ENCODE measurements around the gene CASP12.
A peak's percentile ranks its signal among the peaks of the same experiment; 100 is the strongest.

The CASP12 gene

DNA sequence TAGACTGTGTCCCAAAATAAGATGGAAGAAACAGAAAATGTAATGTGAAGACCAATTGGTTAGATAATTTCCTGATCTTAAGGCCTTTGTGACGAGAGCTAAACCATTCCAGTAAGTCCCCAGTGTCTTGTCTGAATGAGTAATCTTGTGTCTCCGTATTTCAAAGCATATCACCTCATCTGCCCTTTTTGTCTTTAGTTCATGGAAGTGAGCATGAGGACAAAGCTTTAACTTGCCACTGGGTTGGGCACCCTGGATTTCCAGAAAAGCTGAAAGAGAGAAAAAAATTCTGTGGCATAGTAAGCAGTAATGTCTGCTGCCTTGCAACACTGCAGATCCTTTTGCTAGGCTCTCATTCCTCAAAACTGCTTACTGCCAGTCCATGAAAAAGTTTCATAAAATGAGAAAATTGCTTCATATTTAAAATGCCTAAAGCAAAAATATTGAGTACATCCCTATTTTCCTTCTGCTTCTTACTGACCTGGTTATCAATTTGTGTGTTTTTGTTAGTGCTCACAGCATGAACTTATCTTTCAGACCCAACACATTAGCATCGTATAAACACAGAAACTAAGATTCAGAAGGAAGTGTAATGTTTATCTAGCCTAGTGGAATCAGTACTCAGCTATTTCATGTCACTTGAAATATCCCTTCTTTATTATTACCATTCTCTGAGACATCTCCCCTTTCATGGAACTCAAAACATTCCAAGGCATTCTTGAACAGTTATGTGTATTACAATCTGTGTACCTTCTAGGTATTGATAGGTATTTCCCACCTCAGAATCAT lies 5.3 kb downstream of the CASP12 start:
- peak; percentile 24 for DNase-seq (ENCODE audit: low read depth, low spot score)

DNA sequence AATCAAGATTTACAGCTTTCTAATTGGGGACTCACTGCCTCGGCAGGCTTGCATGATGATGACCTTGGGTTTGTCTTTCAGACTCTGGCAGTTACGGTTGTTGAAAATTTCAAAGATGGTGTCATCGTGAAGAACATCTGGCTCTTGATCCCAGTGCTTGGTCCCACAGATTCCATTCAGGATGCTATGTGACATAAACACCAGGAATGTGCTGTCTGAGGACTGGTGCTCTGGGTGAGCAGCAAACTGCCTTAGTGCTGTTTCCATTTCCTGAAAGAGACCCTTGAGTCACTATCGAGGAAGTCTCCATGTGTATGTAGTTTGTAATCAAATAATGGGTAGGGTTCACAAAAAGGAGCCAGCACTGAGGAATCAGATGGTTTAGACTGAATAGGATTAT lies 7.1 kb downstream of the CASP12 start:
- no peak for DNase-seq (ENCODE audit: low read depth, low spot score)

DNA sequence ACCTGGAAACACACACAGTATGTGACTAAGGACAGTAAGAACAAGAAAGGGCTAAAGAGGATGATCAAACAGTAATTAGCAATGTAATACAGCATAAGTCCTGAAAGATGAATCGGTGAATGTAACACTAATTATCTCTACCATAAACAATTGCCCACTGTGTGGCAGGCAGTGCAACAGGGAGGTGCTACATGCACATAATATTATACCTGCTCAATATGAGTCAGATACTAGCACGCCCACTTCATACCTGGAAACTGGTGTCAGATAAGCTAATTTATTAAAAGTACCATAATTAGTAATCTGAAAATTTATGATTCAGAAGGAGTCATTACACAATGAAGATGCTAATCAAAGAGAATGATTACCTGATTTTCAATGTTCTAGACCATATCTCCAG lies 14.9 kb downstream of the CASP12 start:
- no peak for DNase-seq (ENCODE audit: low read depth, low spot score)

DNA sequence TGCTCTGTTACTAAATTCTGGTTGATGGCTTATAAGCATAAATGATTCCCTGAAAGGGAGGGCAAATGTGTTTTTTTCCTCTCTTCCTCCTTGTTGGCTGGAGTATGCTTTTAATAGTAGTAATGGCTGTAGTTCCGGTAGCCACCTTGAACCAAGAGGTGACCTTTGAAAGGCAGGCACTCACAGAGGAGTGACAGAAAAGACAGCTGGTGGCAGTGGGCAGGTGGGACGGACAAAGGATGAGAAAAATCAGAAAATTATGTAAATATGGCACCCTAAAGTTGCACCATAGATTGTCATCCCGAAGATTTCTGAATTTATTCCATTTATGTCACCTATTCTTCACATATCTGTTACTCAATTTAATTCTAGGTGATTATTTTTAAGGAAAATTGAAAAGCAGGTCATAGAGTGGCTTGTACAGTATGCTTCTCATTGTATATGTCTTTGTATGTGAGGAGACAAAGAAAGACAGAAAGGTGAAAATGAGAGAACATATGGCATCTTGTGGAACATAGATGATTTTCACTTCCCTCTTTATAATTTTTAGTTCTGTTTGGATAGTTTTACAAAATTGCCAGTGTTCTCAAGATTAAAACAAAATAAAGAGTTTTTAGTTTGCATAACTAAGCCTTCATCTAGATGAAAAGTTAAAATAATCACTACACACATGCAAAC lies 17.0 kb downstream of the CASP12 start:
- no peak for DNase-seq (ENCODE audit: low read depth, low spot score)

DNA sequence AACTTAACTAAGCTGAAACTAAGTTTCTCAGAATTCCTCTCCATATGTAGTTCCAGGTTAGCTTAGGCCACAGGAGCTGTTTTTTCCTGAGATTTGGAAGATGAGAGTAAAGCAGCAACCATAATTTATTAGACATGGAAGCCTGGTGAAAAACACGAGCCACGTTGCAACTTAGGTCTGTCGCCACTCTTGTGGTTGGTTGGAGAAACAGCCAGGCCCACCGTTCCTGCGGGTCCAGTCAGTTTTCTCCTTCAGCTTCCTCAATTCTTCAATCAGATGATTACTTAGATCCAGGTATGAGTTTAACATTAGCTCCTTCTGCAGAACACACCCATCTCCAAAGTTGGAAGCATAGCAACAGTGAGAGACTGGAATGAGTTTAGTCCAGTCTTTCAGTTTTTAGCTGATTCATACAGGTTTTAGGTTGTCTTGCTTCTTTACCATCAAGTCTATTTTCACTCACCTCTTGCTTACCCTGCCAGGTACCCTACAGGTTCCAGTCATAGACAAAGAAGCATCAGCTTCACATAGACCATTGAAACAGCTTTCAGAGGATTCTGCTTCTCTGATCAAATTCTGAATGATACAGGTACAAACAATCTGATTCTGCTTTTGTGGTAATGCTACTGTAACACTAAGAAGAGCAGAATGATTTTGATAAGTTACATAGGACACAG lies 18.6 kb downstream of the CASP12 start:
- no peak for DNase-seq (ENCODE audit: low read depth, low spot score)

DNA sequence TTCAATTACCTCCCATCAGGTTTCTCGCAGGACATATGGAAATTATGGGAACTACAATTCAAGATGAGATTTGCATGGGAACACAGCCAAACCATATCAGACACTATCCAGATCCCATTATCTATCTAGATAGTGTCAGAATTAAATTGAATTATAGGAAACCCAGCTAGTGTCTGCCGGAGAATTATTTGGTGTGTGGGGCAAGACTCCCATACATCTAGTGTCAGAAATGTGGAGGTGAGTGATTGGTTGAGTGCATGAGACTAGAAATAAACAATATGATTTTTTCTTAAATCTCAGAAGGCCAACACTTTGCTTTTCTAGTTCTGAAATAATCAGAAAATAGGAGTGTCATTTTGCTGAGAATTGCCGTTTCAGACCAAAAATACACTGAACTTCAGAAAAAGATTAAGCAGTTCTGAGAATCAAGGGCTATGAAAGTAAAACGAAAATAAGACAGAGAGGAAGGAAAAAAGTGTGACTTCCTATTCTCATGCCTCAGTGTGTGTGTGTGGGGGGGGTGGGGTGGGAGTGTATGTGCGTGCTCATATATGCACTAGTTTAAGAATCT lies 21.3 kb downstream of the CASP12 start:
- DNase-seq (ENCODE audit: low read depth, low spot score): no peak

DNA sequence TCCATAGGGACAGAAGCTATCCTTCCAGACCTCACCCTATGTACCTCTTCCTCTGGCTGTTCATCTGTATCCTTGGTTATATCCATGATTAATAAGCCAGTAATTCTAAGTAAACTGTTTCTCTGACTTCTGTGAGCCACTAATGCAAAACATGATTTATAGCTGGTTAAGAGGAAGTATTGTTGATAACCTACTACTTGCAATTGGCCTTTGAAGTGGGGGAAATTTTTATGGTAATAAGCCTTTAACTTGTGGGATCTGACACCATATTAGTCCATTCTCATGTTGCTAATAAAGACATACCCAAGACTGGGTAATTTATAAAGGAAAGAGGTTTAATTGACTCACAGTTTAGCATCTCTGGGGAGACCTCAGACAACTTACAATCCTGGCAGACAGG lies 21.9 kb downstream of the CASP12 start:
- DNase-seq (ENCODE audit: low read depth, low spot score): no peak

DNA sequence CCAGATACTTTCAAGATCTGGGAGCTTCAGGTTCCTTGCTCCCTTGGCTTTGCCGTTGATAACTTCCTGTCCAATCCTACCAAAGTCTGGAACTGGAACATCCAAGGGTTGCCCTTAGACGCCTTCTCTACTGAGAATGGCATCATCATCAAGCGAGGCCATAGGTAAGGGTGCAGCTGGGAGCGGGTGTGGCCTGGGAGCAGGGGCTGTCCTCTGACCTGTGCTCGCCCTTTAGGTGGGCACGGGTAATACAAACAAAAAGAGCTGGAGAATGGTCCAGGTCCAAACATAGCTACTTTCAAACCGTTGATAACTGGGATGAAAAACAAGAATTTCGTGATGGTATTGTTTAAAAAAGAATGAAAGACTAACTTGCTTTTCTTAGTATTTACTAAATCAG lies 25.0 kb downstream of the CASP12 start:
- DNase-seq (ENCODE audit: low read depth, low spot score): no peak

DNA sequence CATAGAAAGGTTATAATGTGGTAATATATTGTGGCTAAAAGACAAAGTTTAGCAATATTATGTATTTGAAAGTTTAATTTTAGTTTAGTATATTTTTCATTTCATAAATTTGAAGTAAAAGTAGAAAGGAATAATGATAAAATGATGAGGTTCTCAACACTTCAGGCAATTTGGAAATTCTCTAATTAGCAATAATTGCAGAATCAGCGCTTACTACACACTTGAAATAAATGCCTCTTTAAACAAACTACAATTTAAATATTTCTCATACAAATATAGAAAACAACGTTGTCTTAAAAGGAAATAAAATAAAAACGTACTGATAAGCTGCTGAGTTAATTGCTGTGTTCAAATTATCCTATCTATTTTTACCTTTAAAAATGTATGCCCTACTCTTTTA lies 25.9 kb downstream of the CASP12 start:
- DNase-seq (ENCODE audit: low read depth, low spot score): no peak

DNA sequence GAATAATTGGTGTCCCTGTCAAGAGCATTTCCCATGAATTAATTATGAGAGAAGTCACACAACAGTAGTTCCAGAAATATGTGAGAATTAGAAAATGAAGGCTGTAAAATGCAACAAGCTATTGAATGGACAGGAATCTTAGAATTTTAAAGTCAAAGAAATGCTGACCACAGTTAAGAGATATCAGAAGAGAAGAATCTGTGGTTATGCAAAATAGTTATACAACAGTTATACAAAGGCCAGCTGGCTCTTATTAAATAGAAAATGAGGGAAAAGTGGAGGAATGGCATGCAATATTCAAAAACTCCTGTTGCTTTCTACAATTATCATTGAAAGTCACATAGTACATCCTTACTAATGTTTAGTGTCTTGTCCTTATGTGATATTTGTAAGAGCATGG lies 27.4 kb downstream of the CASP12 start:
- DNase-seq (ENCODE audit: low read depth, low spot score): peak; percentile 78

DNA sequence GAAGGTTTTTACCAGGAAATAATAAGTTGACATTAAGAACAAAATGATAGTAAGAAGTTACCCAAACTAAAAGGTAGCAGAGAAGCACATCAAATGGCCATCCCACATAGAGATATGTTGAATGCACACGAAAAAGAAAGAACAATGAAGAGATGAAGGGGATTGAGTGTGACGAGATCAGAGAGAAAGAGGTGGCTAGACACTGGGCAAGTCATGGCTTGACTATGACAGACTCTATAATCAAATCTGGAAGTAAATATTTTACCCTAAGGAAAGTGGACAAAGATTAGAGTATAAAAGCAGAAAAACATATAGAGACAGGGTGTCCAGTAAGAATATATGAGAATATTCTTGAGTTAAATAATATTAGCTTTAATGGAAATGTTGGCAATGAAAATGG lies 31.4 kb downstream of the CASP12 start:
- DNase-seq (ENCODE audit: low read depth, low spot score): no peak

DNA sequence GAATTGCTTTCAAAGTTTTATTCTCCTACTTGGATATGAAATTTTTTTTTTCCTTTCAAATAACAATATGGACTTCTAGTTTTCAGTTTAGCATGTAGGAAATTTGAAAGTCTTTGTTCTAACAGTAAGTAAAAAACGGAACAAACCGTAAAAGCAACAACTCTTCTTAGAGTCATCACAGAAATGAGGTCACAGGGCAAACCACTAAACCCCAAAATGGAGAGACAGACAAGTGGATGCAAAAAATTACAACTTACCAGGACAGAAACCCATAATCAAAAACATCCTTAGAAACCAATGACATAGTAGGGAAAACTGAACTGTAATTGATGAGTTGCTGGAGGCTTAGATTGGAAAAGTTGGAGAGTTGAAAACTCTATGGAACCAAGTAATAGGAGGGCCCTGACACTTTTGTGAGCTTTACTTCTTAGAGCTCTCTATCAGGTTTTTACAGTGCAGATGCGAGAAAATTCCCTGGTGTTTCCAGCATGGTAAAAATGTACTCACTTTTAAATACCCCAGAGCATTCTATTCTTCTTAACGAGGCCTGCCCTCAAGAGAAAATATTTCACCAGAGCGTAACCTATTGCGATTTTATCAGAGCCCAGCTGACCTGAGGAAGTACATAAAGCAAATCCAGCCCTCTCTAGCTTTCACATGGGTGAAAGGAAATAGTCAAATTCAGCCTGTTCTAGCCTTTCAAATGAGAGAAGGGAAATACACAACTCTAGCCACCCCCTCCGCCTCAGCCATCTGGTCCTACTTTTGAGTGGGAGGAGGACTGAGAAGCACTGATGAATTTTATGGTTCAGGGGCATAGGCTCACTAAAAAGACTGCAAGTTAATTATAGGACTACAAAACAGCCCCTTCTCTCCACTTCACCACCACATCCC lies 39.1 kb downstream of the CASP12 start:
- DNase-seq (ENCODE audit: low read depth, low spot score): no peak

DNA sequence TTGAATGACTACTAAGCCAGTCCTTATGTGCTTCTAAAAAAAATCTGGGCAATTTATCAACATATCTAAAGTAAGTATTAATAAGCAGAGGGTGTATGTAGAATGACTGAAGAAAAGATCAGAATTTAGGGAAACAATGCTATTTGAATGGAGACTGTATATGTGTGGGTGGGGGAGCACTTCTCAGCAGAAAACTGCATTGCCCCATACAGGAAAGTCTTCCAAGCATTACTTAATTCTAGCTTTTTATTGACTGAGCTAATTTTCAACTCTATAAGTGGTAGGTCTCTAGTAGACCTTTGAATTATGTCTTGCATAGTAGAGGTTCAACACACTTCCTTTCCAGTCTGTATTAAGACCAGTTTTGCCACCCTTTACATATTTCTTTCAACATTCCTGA lies 41.7 kb downstream of the CASP12 start:
- DNase-seq (ENCODE audit: low read depth, low spot score): no peak

DNA sequence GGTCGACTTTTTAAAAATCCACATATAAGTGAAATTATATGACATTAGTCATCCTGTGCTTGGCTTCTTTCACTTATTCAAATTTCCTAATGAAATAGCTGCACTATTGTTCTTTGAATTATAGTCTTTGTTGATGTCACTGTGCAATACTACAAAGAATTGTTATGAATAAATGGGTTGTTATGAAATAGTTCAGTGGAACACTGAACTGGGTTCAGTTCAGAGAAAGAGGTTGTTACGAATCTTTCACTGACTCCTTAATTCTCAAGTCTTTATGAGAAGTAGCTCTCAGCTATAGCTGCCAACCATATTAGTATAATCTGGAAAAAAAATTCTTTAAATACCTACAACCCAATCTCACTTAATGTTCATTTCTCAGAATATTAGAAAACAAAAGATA lies 42.3 kb downstream of the CASP12 start:
- no peak for DNase-seq (ENCODE audit: low read depth, low spot score)

DNA sequence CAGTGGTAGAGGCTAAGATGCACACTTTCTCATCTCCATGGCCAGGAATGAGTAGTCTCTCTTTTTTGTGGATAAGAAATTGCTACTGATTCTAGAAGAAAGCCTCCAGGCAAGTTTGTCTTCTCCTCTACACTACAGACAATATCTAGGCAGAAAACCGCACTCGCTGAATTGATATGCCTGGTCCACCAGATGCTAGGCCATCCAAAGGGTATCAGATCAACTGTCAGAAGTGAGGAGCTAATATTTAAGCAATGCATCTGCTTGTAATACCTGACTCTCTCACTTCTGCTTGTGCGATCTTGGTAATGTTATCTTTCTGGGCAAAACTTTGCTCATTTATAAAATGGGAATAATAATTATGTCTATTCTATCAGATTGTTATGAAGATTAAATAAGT lies 45.0 kb downstream of the CASP12 start:
- DNase-seq (ENCODE audit: low read depth, low spot score): no peak

DNA sequence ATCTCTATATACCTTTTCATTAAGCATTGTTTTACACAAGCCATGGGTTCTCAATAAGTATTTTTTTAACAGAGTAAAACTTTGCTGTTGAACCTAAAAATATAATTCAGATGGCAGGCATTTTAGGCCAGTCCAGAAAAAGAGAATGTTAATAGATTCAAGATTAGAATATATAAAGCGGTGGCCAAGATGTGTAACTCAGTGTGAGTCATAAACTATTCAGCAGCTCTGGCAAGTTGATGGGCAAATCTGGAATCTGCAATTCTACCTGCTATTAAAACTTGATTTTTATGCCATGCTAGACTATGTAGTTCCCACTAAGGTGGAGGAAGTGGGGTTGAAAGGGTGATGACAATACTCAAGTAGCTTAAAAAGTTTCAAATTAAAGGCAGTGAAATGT lies 45.4 kb downstream of the CASP12 start:
- peak; percentile 47 for DNase-seq (ENCODE audit: low read depth, low spot score)

DNA sequence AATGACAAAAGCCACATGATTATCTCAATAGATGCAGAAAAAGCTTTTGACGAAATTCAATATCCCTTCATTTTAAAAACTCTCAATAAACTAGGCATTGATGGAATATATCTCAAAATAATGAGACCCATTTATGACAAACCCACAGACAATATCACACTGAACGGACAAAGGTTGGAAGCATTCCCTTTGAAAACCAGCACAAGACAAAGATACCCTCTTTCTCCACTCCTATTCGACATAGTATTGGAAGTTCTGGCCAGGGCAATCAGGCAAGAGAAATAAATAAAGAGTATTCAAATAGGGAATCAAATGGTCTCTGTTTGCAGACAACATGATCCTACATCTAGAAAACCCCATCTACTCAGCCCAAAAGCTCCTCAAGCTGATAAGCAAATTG lies 52.0 kb downstream of the CASP12 start:
- no peak for DNase-seq (ENCODE audit: low read depth, low spot score)

DNA sequence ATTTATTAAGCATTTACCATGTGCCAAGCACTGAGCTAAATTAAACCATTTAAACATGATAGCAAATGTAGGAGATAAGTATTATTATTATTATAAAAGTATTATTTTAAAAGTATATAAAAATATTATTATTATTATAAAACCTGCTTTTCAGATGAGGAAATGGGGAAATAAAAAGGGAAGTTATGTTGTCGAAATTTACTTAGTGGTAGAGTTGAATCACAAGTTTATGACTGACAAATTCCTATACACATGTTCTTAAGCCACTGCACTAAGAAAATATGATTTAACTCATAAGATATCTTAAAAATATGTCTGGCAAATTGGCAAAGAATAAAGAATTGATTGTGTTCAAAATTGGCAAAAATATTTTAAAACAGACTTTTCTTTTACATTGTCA lies 53.8 kb downstream of the CASP12 start:
- no peak for DNase-seq (ENCODE audit: low read depth, low spot score)

DNA sequence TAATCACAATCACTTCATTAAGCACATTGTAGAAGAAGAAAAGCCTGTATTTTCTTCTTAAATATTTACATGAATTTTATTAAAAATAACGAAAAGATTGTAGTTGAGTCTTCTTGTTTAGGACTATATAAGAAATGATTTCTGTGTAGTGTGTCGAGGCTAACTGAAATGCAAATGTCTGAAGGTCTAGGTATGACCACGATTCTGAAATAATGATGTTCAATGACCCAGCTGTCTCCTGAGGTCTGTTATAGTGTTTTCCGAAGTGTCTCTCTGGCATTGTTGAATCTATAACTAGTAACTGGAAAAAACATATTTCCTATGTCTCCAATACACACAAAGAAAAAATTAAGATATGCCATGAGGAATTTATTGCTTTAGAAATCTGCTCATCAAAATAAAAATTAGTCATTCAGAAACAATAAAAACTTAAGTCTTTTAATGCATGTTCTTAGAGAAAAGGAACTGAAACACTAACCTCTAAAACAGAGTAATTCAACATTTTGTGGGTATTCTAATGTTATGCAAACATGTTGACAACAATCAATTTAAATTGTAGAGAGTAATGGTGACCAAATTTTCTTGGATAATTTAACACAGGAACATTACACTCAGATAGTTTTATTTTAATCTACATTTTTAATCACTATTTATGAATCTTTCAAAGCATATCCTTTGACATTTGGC lies 55.0 kb downstream of the CASP12 start:
- no peak for DNase-seq (ENCODE audit: low read depth, low spot score)

DNA sequence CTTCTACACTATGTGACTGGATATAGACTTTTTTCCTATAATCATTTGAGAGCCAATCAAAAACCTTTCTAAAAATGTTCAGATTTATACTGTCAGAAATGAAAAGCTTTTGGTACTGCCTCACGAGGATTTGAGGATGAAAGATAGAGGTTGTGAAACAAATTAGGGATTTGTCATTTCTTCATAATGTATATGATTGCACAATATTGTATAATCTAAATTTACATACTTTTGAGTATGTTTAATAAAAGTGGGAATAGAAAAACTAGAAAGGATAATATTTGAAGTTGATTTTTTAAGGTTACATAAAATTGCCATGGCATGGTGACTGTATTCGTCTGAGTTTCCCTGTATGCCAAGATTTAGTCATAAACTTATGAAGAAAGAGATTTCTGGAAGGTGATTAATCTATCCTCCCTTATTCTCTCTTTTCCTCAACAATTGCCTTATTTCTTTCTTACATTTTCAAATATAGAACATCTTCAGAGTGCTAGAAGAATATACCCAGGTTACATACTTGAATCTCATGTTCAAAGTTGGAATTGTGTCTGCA lies 56.2 kb downstream of the CASP12 start:
- no peak for DNase-seq (ENCODE audit: low read depth, low spot score)

DNA sequence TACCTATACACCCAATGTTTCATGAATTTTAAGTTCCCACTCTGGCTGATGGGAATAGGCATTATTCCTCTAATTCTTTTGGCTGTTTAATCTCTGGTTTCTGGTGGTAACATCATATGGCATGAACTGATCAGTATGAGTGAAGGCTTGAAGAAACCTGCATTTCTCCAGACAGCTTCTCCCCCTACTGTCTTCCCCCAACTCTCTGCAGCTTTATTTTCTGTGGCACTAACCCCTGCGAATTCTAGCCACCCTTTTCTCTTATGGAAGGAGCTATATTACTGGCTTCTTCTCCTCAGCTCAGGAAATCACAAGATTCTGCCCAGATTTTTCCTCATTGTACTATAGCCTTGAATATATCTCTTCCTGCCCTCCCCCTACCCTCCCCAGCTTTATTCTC lies 57.1 kb downstream of the CASP12 start:
- DNase-seq (ENCODE audit: low read depth, low spot score): no peak

Data from astrocyte of the hippocampus (primary cell).